Pancreas (tissue), 10 donors: ENCODE results near the gene PSMB10. TPM values are rescaled to one million over a fixed set of nuclear protein-coding genes. Genes with fewer than 3 reads are reported as not detected.
A peak's percentile ranks its signal among the peaks of the same experiment; 100 is the strongest.

ENCODE experiments used
- ATAC-seq, 4 donors: fragments of 200-7000 bp; cut with Tn5 transposase; one replicate each; pipeline versions ENCODE4 v1.8.0 to v1.9.1; 2020; ENCODE audit warnings: mild to moderate bottlenecking in 4 of 4, moderate library complexity in 4 of 4
- DNase-seq, 6 donors: peaks; one replicate each; pipeline ENCODE4 v3.0.0-alpha.2; 2020
- FAIRE-seq: peaks from 2 replicates; lab custom pipeline; 2012; peaks lifted over from hg19 to GRCh38; lab: Jason Lieb, UNC
- H3K27ac ChIP-seq, 4 donors: fragments of 200-600 bp; sonication (generic); 1 replicate in 3 of 4; 2 replicates in 1 of 4; pipeline versions ENCODE4 v1.5.0 to v1.8.0; 2020
- H3K27me3 ChIP-seq, 4 donors: fragments of 200-600 bp; one replicate each; pipeline ENCODE4 v1.8.0; 2021
- H3K36me3 ChIP-seq, 3 donors: fragments of 200-600 bp; sonication (generic) in 1 of 3; one replicate each; pipeline versions ENCODE4 v1.5.0 to v1.8.0; 2020 to 2021
- H3K4me1 ChIP-seq, 3 donors: fragments of 200-600 bp; one replicate each; pipeline ENCODE4 v1.8.0; 2021
- H3K4me3 ChIP-seq, 4 donors: fragments of 200-600 bp; sonication (generic) in 2 of 4; one replicate each; pipeline versions ENCODE4 v1.5.0 to v1.8.0; 2020 to 2021
- H3K9me3 ChIP-seq, 4 donors: fragments of 200-600 bp; one replicate each; pipeline ENCODE4 v1.8.0; 2021
- WGBS, 2 donors: extraction: QIAGEN DNeasy Blood & Tissue Kit; methylation state at CpG; one replicate each; pipeline ENCODE4 v1.1.7; 2013; 5-methylcytosine and 5-hydroxymethylcytosine counted together
- intact Hi-C, 3 donors: fragments of 100-400 bp; cut with DNase I; formaldehyde crosslinking; loops; one replicate each; pipeline versions ENCODE4 v1.11.1 to v1.14.2; 2022
- polyA plus RNA-seq, 2 donors: library from polyadenylated mRNA; stranded (reverse); fragments of 200-250 nt; gene quantifications; one replicate each; pipeline ENCODE4 v1.2.3, GENCODE V29; 2013
- total RNA-seq, 6 donors: library from RNA; stranded (reverse); fragmentation: NEBNext Ultra II Directional in 4 of 6; extraction: Animal tissue kit (Norgen Biotek cat#: 25700) in 4 of 6; gene quantifications; one replicate each; pipeline versions ENCODE4 v1.2.1 to v1.2.4, GENCODE V29; 2021 to 2023
- TF ChIP-seq, protein P1 (sequence below), 4 donors: fragments of 200-600 bp; sonication (generic) in 3 of 4; IDR thresholded peaks; one replicate each; pipeline versions ENCODE4 v1.5.0 to v1.8.0; 2021; ENCODE audit warnings: antibody characterized with exemption in 4 of 4
- donor health status: healthy with polysubstance abuse.
- donor health status: DM: no; HTN: no; CAD: no; lungs with moderate emphysema.
- donor health status: DM: no; HTN: no; CAD: no.
- donor health status: control.
- donor health status: control.
- donor health status: Bipolar disorder and iron deficiency.
- donor health status: DM: yes; HTN: yes; CAD: no.
- donor health status: DM: no; HTN: no; CAD: no.
- donor health status: DM: no; HTN: no; CAD: no.
- donor health status: DM: yes; HTN: yes; CAD: no.

Gene PSMB10
- total and polyA plus RNA-seq, 8 donors, result 40.0 to 195 (median 53.3) TPM

DNA sequence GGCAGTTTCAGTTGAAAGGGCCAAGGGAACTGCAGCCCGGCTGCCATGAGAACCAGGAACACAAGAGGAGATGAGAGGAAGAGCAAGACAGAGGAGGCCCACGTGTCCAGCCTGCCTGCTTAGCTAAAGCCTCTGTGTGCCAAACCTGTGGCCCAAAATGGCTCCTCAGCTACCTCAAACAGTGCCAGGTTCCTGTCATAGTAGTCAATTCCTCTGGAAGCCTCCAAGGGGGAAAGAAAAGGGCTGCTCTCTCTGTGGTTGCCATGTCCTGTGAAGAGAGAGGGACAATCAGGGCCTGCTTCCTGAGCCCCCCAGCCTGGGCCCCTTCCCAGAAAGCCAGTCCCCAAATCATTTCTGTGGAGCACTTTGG, 26.6 kb upstream of the PSMB10 start:
- intact Hi-C loops, result no loop called here
- Histone ChIP-seq H3K4me3 (no peak overlapping the region), H3K36me3 (peaks cover 0 to 5% (median 0%) of the 10 kb centered on the region in 3 donors), H3K4me1 (peaks cover 15 to 39% (median 30%) of the 10 kb centered on the region in 3 donors), H3K9me3 (no peaks in the 10 kb centered on the region), H3K27ac (no peak overlapping the region), H3K27me3 (no peaks in the 10 kb centered on the region)
- DNase-seq (peak in 1 of 6 donors; percentile 5), ATAC-seq (no peak), FAIRE-seq (no peak)
- TF ChIP-seq, protein P1, sequence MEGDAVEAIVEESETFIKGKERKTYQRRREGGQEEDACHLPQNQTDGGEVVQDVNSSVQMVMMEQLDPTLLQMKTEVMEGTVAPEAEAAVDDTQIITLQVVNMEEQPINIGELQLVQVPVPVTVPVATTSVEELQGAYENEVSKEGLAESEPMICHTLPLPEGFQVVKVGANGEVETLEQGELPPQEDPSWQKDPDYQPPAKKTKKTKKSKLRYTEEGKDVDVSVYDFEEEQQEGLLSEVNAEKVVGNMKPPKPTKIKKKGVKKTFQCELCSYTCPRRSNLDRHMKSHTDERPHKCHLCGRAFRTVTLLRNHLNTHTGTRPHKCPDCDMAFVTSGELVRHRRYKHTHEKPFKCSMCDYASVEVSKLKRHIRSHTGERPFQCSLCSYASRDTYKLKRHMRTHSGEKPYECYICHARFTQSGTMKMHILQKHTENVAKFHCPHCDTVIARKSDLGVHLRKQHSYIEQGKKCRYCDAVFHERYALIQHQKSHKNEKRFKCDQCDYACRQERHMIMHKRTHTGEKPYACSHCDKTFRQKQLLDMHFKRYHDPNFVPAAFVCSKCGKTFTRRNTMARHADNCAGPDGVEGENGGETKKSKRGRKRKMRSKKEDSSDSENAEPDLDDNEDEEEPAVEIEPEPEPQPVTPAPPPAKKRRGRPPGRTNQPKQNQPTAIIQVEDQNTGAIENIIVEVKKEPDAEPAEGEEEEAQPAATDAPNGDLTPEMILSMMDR (IDR thresholded peaks at IDR 0.05), result no peak
- 77 to 86% methylated on average over 2 of the region's 2 CpGs for WGBS, 2 donors

DNA sequence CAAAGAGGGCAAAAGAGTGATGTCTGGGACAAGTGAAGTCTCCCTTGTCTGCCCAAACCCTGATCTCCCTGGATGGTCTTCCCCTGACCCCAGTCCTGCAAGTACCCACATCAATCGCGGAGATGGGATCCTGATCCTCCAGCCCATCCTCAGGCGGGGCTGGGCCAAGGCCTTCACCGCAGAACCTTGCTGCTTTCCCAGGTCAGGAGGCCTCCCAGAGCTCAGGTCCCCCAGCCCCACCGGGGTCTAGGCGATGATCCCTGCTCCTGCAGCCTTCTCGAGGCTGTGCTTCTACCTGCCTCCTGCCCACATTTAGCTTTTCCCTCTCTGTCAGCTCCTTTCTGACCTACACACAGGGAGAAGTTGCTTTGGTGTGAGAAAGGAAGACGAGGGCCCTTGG, 25.5 kb upstream of the PSMB10 start:
- Histone ChIP-seq H3K4me3 (no peak overlapping the region), H3K27me3 (no peaks in the 10 kb centered on the region), H3K9me3 (no peaks in the 10 kb centered on the region), H3K36me3 (peaks cover 0 to 13% (median 0%) of the 10 kb centered on the region in 3 donors), H3K27ac (peak overlapping the region in 3 of 4 donors; percentile 16 to 55 (median 22)), H3K4me1 (peaks cover 15 to 36% (median 26%) of the 10 kb centered on the region in 3 donors)
- TF ChIP-seq, protein P1 (IDR thresholded peaks at IDR 0.05), result no peak
- DNase-seq, result peak in 1 of 6 donors; percentile 13
- WGBS, 2 donors, result 95 to 97% methylated on average over 8 of the region's 8 CpGs
- ATAC-seq, result no peak
- no peak for FAIRE-seq
- intact Hi-C loops, result no loop called here

DNA sequence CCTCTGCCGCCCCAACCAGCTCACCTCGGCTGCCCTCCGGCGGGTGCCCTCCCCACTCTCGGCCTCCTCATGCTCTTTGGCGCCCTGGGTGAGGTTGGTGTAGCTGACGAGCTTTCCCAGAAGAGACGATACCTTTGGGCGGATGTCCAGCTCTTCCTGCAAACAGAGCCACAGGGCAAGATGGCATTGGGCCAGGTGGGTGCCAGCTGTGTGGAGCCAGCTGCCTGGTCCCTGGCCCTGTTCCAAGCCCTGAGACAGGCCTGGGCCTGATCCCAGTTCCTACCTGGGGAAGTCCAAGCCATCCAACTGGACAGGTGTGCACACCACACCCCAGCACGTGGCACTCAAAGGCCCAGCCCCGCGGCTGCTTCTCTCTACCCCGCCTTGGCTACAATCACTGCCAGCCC, 24.9 kb upstream of the PSMB10 start:
- WGBS, 2 donors, result 21 to 23% methylated on average over 11 to 13 of the region's 13 CpGs
- Histone ChIP-seq H3K4me1 (peaks cover 11 to 30% (median 20%) of the 10 kb centered on the region in 3 donors), H3K27me3 (no peaks in the 10 kb centered on the region), H3K36me3 (peaks cover 0 to 14% (median 0%) of the 10 kb centered on the region in 3 donors), H3K27ac (peak overlapping the region in 2 of 4 donors; percentile 34 to 55), H3K4me3 (no peak overlapping the region), H3K9me3 (no peaks in the 10 kb centered on the region)
- no peak for FAIRE-seq
- intact Hi-C loops, result no loop called here
- peak; percentile 84 to 93 (median 90) for ATAC-seq
- TF ChIP-seq, protein P1 (IDR thresholded peaks at IDR 0.05), result no peak
- DNase-seq, result peak; percentile 92 to 99 (median 98)

DNA sequence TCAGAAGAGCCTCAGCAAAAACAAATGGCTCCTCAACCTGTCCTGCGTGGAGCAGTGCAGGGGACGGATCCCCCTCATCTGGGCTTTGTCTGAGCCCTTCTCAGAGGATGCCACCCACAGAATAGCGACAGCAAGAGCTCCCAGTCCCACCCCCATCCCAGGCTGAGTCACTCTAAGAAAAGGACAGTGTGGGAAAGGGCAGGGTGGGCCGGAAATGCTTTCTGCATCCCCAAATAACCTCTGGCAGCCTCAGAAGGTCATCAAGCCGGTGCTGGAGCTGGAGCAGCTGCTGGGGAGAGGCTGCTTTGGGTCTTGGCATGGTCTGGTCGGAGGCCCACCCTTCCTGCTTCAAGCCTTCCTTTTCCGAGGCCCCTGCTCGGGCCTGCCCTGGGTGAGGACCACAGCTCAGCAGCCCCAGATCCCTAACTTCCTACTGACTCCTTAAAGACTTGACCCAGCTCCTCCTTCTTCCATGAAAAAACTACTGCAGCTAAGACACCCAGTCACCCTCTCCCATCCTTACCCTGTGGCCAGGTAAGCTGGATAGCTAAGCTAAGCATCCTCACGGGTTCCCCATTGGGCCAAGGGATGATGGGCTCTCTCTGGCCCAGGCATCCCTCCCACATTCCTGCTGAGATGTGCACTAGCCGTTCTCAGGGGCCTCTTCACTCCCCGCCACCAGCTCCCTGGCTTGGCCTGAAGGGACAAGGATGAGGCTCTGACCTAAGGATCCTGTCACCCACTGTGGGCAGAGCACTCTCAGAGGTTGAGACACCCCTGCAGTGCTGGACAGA, 23.1 kb upstream of the PSMB10 start:
- Histone ChIP-seq H3K27me3 (no peaks in the 10 kb centered on the region), H3K4me3 (no peak overlapping the region), H3K36me3 (peaks cover 0 to 14% (median 0%) of the 10 kb centered on the region in 3 donors), H3K4me1 (peaks cover 6 to 13% (median 13%) of the 10 kb centered on the region in 3 donors), H3K27ac (no peak overlapping the region), H3K9me3 (no peaks in the 10 kb centered on the region)
- ATAC-seq (no peak), FAIRE-seq (no peak), DNase-seq (peak in 2 of 6 donors; percentile 23 to 35)
- TF ChIP-seq, protein P1 (IDR thresholded peaks at IDR 0.05), result no peak
- 82 to 83% methylated on average over 11 of the region's 11 CpGs for WGBS, 2 donors
- intact Hi-C loops, result no loop called here

DNA sequence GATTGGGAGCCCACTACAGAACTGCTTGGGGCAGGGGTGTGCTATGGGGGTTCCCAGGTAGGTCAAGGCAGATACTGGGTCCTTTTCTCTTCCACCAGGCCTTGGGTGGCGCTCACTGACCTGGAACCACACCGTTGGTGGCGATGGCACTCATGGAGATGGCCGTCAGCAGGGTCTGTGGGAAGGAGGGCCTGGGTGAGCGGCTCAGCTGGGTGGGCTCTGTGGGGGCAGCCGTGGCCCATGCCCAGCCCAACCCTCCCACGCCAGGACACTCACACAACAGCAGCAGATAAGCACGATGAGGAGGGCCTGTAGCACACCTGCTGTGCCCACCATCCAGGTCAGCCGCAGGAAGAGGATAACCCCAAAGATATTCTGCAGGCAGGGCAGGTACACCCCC, 21.0 kb upstream of the PSMB10 start:
- TF ChIP-seq, protein P1 (IDR thresholded peaks at IDR 0.05), result no peak
- FAIRE-seq (no peak), DNase-seq (peak in 1 of 6 donors; percentile 48), ATAC-seq (no peak)
- Histone ChIP-seq H3K27me3 (no peaks in the 10 kb centered on the region), H3K4me1 (peaks cover 6 to 13% (median 11%) of the 10 kb centered on the region in 3 donors), H3K36me3 (peaks cover 0 to 14% (median 0%) of the 10 kb centered on the region in 3 donors), H3K27ac (no peak overlapping the region), H3K4me3 (no peak overlapping the region), H3K9me3 (no peaks in the 10 kb centered on the region)
- intact Hi-C loops, result no loop called here
- 95 to 98% methylated on average over 9 of the region's 9 CpGs for WGBS, 2 donors
